ENCODE data around the gene CHMP6. TPM values are rescaled to one million over a fixed set of nuclear protein-coding genes. Genes with fewer than 3 reads are reported as not detected.
A peak's percentile ranks its signal among the peaks of the same experiment; 100 is the strongest.

CHMP6 gene
- total and polyA plus RNA-seq, 9 of the 15 experiments (the other 6 are each of a cell fraction or from before 2014, with no cell fraction given), result 0.25 to 30.4 (median 13.4) TPM

DNA sequence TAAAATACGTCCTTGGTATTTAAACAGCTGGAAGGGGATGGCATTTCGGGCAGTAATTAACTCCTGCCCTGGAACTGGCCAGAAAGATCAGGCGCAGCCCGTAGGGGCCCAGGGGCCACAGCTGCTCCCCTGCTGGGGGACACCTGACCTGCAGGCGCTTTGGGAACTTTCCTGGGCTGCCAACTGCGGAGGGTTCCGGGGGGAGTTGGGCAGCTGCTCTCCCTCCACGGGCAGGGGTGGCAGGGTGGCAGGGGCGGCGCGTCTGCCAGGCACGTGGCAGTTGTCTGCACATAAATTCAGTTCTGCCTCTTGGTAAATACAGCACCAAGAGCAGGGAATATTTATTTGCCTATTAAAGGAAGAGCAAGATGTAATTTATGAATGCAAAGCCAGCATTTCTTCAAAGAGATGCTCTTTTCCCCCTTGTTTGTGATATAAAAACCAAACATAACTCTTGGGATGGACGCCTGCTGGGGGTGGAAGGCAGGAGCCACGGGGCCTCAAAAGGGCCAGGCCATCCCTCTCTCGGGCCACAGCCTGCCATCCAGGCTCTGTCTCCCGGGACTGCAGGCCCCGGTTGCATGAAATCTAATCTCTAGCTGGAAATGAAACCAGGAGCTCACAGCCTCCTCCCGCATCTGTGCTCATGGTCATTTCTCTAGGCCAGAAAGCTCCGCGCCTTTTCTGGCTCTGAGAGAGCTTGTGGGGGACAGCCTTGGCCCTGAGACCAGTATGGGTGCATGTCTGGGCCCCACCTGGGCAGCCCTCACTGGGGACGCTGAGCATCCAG lies 29.9 kb upstream of the CHMP6 start:
- Histone ChIP-seq H3K4me1 (replicated peaks in 1 of 2; ENCODE audit: control insufficient read depth in 2 of 2, insufficient read depth in 2 of 2, low read length in 2 of 2) (peaks cover 0 to 32% of the 10 kb centered on the region in 2 experiments; a peak in 2 of 5 replicates), H3K36me3 (ENCODE audit: control insufficient read depth, insufficient read depth, low read length) (peaks cover 20% of the 10 kb centered on the region; the same call in 1 of the 3 replicates), H3K4me3 (no peak overlapping the region), H3K27ac (ENCODE audit: extremely low read depth, low read depth, low read length) (no peak overlapping the region), H3K9ac (ENCODE audit: insufficient read depth in 1 of 2, low read depth in 2 of 2, low read length in 2 of 2) (no peak overlapping the region; a peak in 1 of 4 replicates), H2AFZ (ENCODE audit: low read depth, low read length) (no peak overlapping the region), H3K4me2 (ENCODE audit: insufficient read depth, low read length) (no peak overlapping the region), H3K9me3 (replicated peaks; ENCODE audit: control insufficient read depth, insufficient read depth, low read depth, low read length) (no peaks in the 10 kb centered on the region), H4K20me1 (replicated peaks; ENCODE audit: control insufficient read depth, insufficient read depth, low read length) (no peaks in the 10 kb centered on the region), H3K9me1 (ENCODE audit: control insufficient read depth, insufficient read depth, low read length) (no peaks in the 10 kb centered on the region), H3K79me2 (ENCODE audit: control insufficient read depth, insufficient read depth, low read length) (no peaks in the 10 kb centered on the region), H3K27me3 (ENCODE audit: control insufficient read depth in 2 of 2, insufficient read depth in 2 of 2, low read length in 2 of 2) (no peaks in the 10 kb centered on the region)
- CTCF ChIA-PET (ENCODE audit: low intra/inter-chr PET ratio), result no interaction called here
- FAIRE-seq, result no peak
- intact Hi-C loops (cut with micrococcal nuclease), result no loop called here
- BruUV-seq (replicated peaks), result no TSS peak
- TF ChIP-seq, protein P1, sequence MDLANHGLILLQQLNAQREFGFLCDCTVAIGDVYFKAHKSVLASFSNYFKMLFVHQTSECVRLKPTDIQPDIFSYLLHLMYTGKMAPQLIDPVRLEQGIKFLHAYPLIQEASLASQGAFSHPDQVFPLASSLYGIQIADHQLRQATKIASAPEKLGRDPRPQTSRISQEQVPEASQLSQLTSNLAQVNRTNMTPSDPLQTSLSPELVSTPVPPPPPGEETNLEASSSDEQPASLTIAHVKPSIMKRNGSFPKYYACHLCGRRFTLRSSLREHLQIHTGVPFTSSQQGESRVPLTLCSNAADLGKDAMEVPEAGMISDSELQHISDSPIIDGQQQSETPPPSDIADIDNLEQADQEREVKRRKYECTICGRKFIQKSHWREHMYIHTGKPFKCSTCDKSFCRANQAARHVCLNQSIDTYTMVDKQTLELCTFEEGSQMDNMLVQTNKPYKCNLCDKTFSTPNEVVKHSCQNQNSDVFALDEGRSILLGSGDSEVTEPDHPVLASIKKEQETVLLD (IDR thresholded peaks at IDR 0.05), result no peak
- TF ChIP-seq CTCF (IDR thresholded peaks at IDR 0.05 in 2 of 3, conservative IDR thresholded peaks at IDR 0.05 in 1 of 3; ENCODE audit: insufficient read depth in 2 of 3, low read depth in 1 of 3, low read length in 3 of 3) (0 out of 6 replicates have a peak, but pooled peaks of 1 of the 3 experiments have one; percentile 11), ZNF778 (CRISPR knock-in tag; IDR thresholded peaks at IDR 0.05) (no peak), POLR2G (IDR thresholded peaks at IDR 0.05; ENCODE audit: low read depth, low read length) (0 out of 2 replicates have a peak, but pooled peaks have one; percentile 14), NRF1 (conservative IDR thresholded peaks at IDR 0.05 in 1 of 2, IDR thresholded peaks at IDR 0.05 in 1 of 2) (no peak)
- in situ Hi-C loops (cut with MboI), result no loop called here
- ATAC-seq, result no peak
- POLR2A ChIA-PET, result no interaction called here
- no peak for DNase-seq (ENCODE audit: extremely low read depth in 1 of 4, low spot score in 3 of 4)
- WGBS (ENCODE audit: insufficient coverage, low coverage, missing lambda C conversion rate), result 79% methylated on average over 20 of the region's 21 CpGs
